ENCODE measurements around the gene CNPPD1.

CNPPD1 gene

GRCh38 chr2:219178377-219179175 lies 1.9 kb upstream of the CNPPD1 start:
- H3K4me3 ChIP-seq (ENCODE audit: low read depth in 1 of 2, low read length in 1 of 2) = peak overlapping the region; percentile 84 to 95
- H3K27me3 ChIP-seq = no peaks in the 10 kb centered on the region
- H3K36me3 ChIP-seq = peaks cover 63% of the 10 kb centered on the region
- TF ChIP-seq, protein P1, sequence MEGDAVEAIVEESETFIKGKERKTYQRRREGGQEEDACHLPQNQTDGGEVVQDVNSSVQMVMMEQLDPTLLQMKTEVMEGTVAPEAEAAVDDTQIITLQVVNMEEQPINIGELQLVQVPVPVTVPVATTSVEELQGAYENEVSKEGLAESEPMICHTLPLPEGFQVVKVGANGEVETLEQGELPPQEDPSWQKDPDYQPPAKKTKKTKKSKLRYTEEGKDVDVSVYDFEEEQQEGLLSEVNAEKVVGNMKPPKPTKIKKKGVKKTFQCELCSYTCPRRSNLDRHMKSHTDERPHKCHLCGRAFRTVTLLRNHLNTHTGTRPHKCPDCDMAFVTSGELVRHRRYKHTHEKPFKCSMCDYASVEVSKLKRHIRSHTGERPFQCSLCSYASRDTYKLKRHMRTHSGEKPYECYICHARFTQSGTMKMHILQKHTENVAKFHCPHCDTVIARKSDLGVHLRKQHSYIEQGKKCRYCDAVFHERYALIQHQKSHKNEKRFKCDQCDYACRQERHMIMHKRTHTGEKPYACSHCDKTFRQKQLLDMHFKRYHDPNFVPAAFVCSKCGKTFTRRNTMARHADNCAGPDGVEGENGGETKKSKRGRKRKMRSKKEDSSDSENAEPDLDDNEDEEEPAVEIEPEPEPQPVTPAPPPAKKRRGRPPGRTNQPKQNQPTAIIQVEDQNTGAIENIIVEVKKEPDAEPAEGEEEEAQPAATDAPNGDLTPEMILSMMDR (IDR thresholded peaks at IDR 0.05) = no peak
- H3K4me1 ChIP-seq (ENCODE audit: control insufficient read depth in 1 of 2, insufficient read depth in 1 of 2, low read depth in 1 of 2, low read length in 1 of 2) = peaks cover 69 to 80% of the 10 kb centered on the region in 2 experiments
- H3K27ac ChIP-seq = peak overlapping the region; percentile 100
- H3K9me3 ChIP-seq = no peaks in the 10 kb centered on the region

- H3K36me3 ChIP-seq = peaks cover 63% of the 10 kb centered on the region
- H3K4me3 ChIP-seq (ENCODE audit: low read depth in 1 of 2, low read length in 1 of 2) = peak within 1 kb of the TSS; percentile 84 to 95
These were observed 1.0 kb upstream of the CNPPD1 start, which contains the start of gene RETREG2 for GRCh38 chr2:219177552-219178376. Gene RETREG2 (plus strand): TSS chr2:219178275. CDS start chr2:219178353, 78 bp downstream.

GRCh38 chr2:219175928-219176817 lies 552 bp downstream of the CNPPD1 start:
- TF ChIP-seq, protein P1 (IDR thresholded peaks at IDR 0.05) = no peak
- Histone ChIP-seq H3K4me1 (ENCODE audit: control insufficient read depth in 1 of 2, insufficient read depth in 1 of 2, low read depth in 1 of 2, low read length in 1 of 2) (peaks cover 45 to 56% of the 10 kb centered on the region in 2 experiments), H3K27me3 (no peaks in the 10 kb centered on the region), H3K36me3 (peaks cover 56% of the 10 kb centered on the region), H3K27ac (peak overlapping the region; percentile 100), H3K9me3 (no peaks in the 10 kb centered on the region), H3K4me3 (ENCODE audit: low read depth in 1 of 2, low read length in 1 of 2) (peak overlapping the region; percentile 84 to 95)

More at GRCh38 chr2:219177552-219178376, 1.0 kb upstream of the CNPPD1 start, which contains the start of gene RETREG2:
- Histone ChIP-seq H3K4me1 (ENCODE audit: control insufficient read depth in 1 of 2, insufficient read depth in 1 of 2, low read depth in 1 of 2, low read length in 1 of 2) (peaks cover 61 to 72% of the 10 kb centered on the region in 2 experiments), H3K27me3 (no peaks in the 10 kb centered on the region), H3K9me3 (no peaks in the 10 kb centered on the region), H3K27ac (peak within 1 kb of the TSS; percentile 100)
- TF ChIP-seq, protein P1 (IDR thresholded peaks at IDR 0.05) = peak; percentile 80

DNA sequence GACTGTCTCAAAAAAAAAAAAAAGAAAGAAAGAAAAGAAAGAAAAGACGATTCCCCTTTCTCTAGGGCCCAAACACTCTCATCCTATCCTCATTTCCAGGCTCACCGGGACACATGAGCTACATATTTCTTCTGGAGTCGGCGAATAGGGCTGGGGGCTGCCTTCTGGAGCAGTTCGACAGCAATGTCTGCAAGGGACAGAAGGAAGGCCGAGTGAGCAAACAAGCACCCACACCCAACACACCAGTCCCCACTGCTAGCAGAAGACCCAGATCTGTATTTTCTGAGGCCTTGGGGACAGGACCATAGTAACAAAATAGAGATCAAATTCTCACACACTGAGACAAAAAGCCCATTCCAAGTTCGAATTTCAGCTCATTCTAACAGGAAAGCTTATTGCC lies 1.2 kb downstream of the CNPPD1 start:
- Histone ChIP-seq H3K4me3 (ENCODE audit: low read depth in 1 of 2, low read length in 1 of 2) (peak overlapping the region; percentile 84 to 95), H3K9me3 (no peaks in the 10 kb centered on the region), H3K27ac (peak overlapping the region; percentile 100), H3K36me3 (peaks cover 49% of the 10 kb centered on the region), H3K4me1 (ENCODE audit: control insufficient read depth in 1 of 2, insufficient read depth in 1 of 2, low read depth in 1 of 2, low read length in 1 of 2) (peaks cover 38 to 49% of the 10 kb centered on the region in 2 experiments), H3K27me3 (no peaks in the 10 kb centered on the region)
- TF ChIP-seq, protein P1 (IDR thresholded peaks at IDR 0.05) = no peak

DNA sequence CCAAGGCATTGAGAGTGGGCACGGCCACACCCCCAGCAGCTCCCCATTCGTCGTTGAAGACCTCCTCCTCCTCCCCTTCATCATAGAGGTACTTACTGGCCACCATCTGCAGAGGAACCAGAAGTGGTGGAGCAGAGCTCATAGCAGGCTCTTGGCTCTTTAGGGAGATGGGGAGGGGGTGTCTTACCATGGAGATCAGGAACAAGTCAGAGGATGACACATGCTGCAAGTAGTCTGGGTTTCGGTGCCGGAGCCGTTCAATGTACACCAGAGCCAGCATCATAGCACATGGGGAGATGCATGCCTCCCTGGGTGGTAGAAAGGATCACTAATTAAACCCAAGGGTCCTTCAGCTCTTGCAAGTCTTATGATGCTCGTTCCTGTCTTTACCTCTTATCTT lies 1.9 kb downstream of the CNPPD1 start:
- H3K4me1 ChIP-seq (ENCODE audit: control insufficient read depth in 1 of 2, insufficient read depth in 1 of 2, low read depth in 1 of 2, low read length in 1 of 2) = peaks cover 31 to 42% of the 10 kb centered on the region in 2 experiments
- no peak overlapping the region for H3K4me3 ChIP-seq (ENCODE audit: low read depth in 1 of 2, low read length in 1 of 2)
- H3K9me3 ChIP-seq = no peaks in the 10 kb centered on the region
- H3K27ac ChIP-seq = no peak overlapping the region
- TF ChIP-seq, protein P1 (IDR thresholded peaks at IDR 0.05) = no peak
- no peaks in the 10 kb centered on the region for H3K27me3 ChIP-seq
- peaks cover 42% of the 10 kb centered on the region for H3K36me3 ChIP-seq

Measured in neutrophil (primary cell).